Common myeloid progenitor, CD34-positive (primary cell): Measurements from ENCODE around the gene MT1H.
A peak's percentile ranks its signal among the peaks of the same experiment; 100 is the strongest.

Experiments used
- CTCF ChIA-PET: fragments of 350-600 bp; sonication (Branson Sonifier 250); formaldehyde crosslinking; loops from one replicate; lab custom pipeline; 2021; ENCODE audit warnings: antibody characterized with exemption; lab: Charles Lee
- POLR2A ChIA-PET: fragments of 350-600 bp; sonication (Branson Sonifier 250); formaldehyde crosslinking; loops from one replicate; lab custom pipeline; 2021; ENCODE audit warnings: antibody characterized with exemption; lab: Charles Lee
- DNase-seq, 3 donors: peaks; one replicate each; pipeline versions ENCODE4 v3.0.0 to v3.0.0-alpha.2; 2013
- H3K27ac ChIP-seq, 2 experiments: 1 replicate in 1 of 2; 2 replicates in 1 of 2; pipeline ENCODE4 v1.7.0; 2013; ENCODE audit warnings: inconsistent platforms in 2 of 2, low read length in 2 of 2, mild to moderate bottlenecking in 2 of 2, low read depth in 1 of 2, moderate library complexity in 1 of 2; ENCODE audit not compliant: severe bottlenecking in 2 of 2, insufficient read depth in 1 of 2, poor library complexity in 1 of 2
- H3K27me3 ChIP-seq, 5 experiments: replicated peaks in 2 of 5; 1 replicate in 3 of 5; 2 replicates in 2 of 5; pipeline versions ENCODE4 v1.6.1 to v1.7.0; 2013; ENCODE audit warnings: low read length in 4 of 5, mild to moderate bottlenecking in 2 of 5, moderate library complexity in 2 of 5, inconsistent platforms in 1 of 5; ENCODE audit not compliant: insufficient read depth in 5 of 5, control insufficient read depth in 4 of 5
- H3K36me3 ChIP-seq, 4 experiments: 1 replicate in 2 of 4; 2 replicates in 2 of 4; pipeline versions ENCODE4 v1.6.1 to v1.7.0; 2013; ENCODE audit warnings: low read length in 3 of 4, control low read depth in 1 of 4, mild to moderate bottlenecking in 1 of 4; ENCODE audit not compliant: control insufficient read depth in 4 of 4, insufficient read depth in 4 of 4
- H3K4me1 ChIP-seq, 4 experiments: 1 replicate in 3 of 4; 2 replicates in 1 of 4; pipeline versions ENCODE4 v1.6.1 to v1.7.1; 2013; ENCODE audit warnings: low read length in 3 of 4, mild to moderate bottlenecking in 3 of 4, control low read depth in 1 of 4, inconsistent platforms in 1 of 4, moderate library complexity in 1 of 4; ENCODE audit not compliant: control insufficient read depth in 4 of 4, insufficient read depth in 4 of 4; ENCODE audit errors: control extremely low read depth in 1 of 4
- H3K4me3 ChIP-seq, 7 experiments: 1 replicate in 4 of 7; 2 replicates in 3 of 7; pipeline versions ENCODE4 v1.5.1 to v1.7.0; 2013; ENCODE audit warnings: mild to moderate bottlenecking in 7 of 7, low read length in 6 of 7, moderate library complexity in 6 of 7, inconsistent platforms in 2 of 7, low read depth in 2 of 7, control low read depth in 1 of 7; ENCODE audit not compliant: insufficient read depth in 4 of 7, control insufficient read depth in 1 of 7; ENCODE audit errors: extremely low read depth in 1 of 7
- H3K9me3 ChIP-seq, 5 experiments: 1 replicate in 4 of 5; 2 replicates in 1 of 5; pipeline versions ENCODE4 v1.6.1 to v1.7.1; 2013; ENCODE audit warnings: low read length in 4 of 5, mild to moderate bottlenecking in 2 of 5, inconsistent platforms in 1 of 5, low read depth in 1 of 5, moderate library complexity in 1 of 5; ENCODE audit not compliant: control insufficient read depth in 4 of 5, insufficient read depth in 2 of 5; ENCODE audit errors: control extremely low read depth in 1 of 5
- WGBS: methylation state at CpG from one replicate; pipeline ENCODE4 v1.1.5; 2013; ENCODE audit not compliant: insufficient coverage; 5-methylcytosine and 5-hydroxymethylcytosine counted together

Gene MT1H

GRCh38 chr16:56652600-56652999, 17.0 kb upstream of the MT1H start:
- no peak for DNase-seq
- H3K9me3 ChIP-seq = no peaks in the 10 kb centered on the region
- WGBS = 67% methylated on average over 1 of the region's 1 CpG
- H3K4me1 ChIP-seq = peaks cover 0 to 4% (median 4%) of the 10 kb centered on the region in 4 experiments
- ChIA-PET POLR2A (no interaction called here), CTCF (interaction anchor here (0.9 to 1.4 kb wide), 3 partner anchors 8 to 18 kb away, joined by 3 to 4 read pairs (median 4); no protein-coding TSS in a partner anchor)
- H3K36me3 ChIP-seq = no peaks in the 10 kb centered on the region
- no peak overlapping the region for H3K4me3 ChIP-seq
- no peak overlapping the region for H3K27ac ChIP-seq
- H3K27me3 ChIP-seq = peaks cover 0 to 52% (median 37%) of the 10 kb centered on the region in 5 experiments

DNA sequence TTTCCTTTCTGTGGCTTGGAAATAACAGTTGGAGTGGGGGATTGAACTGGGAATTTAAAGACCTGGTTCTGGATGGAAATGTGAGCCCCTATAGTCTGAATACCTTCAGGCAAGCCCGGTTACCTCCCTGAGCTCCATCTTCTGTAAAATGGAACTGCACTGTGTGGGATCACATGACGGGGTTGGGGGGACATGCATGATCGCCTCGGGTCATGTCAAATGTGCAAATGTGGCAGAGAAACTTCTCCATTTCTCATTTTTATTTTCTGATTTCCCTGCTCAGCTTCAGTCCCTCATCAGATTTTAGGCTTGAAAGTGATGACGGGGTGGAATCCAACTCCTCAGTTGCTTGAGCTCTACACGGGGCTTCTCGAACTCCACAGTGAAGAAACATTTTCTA, 16.4 kb upstream of the MT1H start:
- Histone ChIP-seq H3K27me3 (peaks cover 0 to 48% (median 35%) of the 10 kb centered on the region in 5 experiments), H3K9me3 (no peaks in the 10 kb centered on the region), H3K4me3 (no peak overlapping the region), H3K4me1 (peaks cover 0 to 11% (median 9%) of the 10 kb centered on the region in 4 experiments), H3K36me3 (no peaks in the 10 kb centered on the region), H3K27ac (no peak overlapping the region)
- ChIA-PET CTCF (interaction anchor here (0.9 to 1.4 kb wide), 3 partner anchors 9 to 17 kb away, joined by 3 to 4 read pairs (median 4); no protein-coding TSS in a partner anchor), POLR2A (interaction anchor here (0.6 kb wide), 1 partner anchor 15 kb away, joined by 4 read pairs; the partner anchor contains the start of gene MT1A)
- WGBS = 83% methylated on average over 2 of the region's 7 CpGs
- no peak for DNase-seq

DNA sequence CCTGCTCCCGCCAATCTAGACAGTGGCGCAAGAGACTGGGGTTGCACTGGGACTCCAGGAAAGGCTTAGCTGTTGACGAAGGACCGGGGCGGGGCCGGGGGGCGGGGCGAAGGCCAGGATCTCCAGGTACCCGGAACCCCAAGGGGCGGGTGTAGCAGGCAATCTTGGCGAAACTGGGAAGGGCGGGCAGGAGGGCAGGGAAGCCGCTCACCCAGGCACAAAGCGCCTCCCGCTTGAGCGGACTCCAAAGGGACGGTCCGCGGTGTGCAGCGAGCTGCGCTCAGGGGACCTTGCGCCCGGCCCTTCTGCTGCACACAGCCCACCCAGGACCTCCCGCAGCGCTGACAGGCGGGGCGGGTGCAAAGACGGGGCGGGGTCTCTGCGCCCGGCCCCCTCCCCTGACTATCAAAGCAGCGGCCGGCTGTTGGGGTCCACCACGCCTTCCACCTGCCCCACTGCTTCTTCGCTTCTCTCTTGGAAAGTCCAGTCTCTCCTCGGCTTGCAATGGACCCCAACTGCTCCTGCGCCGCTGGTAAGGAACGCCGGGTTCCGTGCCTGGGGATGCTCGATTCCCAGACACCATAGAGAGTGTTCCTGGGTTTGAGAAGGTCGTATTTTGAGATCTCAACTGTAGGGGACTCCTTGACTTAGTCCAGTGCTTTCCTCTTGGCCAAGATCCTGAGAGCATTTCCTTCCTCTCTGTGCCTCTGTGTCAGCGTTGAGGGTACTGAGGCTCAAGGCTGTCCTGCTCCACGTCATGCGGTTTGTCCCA, 11.9 kb upstream of the MT1H start, which contains the start of gene MT1F:
MT1F (plus strand) TSS at position 405 of the 772 bp plus-strand sequence; CDS start at position 505, 100 bp downstream.
- H3K27me3 ChIP-seq = peaks cover 2 to 66% (median 43%) of the 10 kb centered on the region in 5 experiments
- H3K27ac ChIP-seq = no peak within 1 kb of the TSS
- WGBS = under 1% methylated on average over 37 of the region's 46 CpGs
- peak; percentile 55 to 67 (median 65) for DNase-seq
- H3K9me3 ChIP-seq = no peaks in the 10 kb centered on the region
- ChIA-PET POLR2A (no interaction called here), CTCF (interaction anchor here (0.9 to 1.6 kb wide), 2 partner anchors 12 to 45 kb away, joined by 4 read pairs; no protein-coding TSS in a partner anchor)
- H3K4me1 ChIP-seq = peaks cover 0 to 19% (median 14%) of the 10 kb centered on the region in 4 experiments
- H3K36me3 ChIP-seq = no peaks in the 10 kb centered on the region
- peak within 1 kb of the TSS; percentile 34 to 89 (median 69) for H3K4me3 ChIP-seq

DNA sequence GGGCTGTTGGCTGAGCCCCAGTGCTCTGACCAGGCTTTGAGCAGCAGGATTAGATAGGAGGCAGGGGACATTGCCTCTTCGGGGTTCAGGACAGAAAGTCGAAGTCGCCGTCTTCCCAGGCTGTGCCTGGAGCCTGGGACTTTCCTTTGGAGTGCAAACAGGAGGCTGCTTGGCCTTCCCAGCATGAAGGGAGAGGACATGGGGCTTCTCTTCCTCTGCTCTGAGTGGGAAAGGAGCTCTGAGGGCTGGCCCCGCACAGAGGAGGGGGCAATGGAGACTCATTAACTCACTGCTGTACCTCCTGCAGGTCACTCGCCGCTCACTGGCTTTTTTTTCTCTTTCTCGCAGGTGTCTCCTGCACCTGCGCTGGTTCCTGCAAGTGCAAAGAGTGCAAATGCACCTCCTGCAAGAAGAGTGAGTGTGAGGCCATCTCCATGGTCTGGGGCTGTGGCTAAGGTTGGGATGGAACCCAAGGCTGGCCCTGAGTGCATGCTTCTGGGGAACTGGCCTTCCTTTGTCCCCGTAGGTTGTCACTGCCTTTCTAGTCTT, 11.2 kb upstream of the MT1H start:
- ChIA-PET POLR2A (no interaction called here), CTCF (interaction anchor here (1.6 kb wide), 1 partner anchor 12 kb away, joined by 4 read pairs; no protein-coding TSS in a partner anchor)

DNA sequence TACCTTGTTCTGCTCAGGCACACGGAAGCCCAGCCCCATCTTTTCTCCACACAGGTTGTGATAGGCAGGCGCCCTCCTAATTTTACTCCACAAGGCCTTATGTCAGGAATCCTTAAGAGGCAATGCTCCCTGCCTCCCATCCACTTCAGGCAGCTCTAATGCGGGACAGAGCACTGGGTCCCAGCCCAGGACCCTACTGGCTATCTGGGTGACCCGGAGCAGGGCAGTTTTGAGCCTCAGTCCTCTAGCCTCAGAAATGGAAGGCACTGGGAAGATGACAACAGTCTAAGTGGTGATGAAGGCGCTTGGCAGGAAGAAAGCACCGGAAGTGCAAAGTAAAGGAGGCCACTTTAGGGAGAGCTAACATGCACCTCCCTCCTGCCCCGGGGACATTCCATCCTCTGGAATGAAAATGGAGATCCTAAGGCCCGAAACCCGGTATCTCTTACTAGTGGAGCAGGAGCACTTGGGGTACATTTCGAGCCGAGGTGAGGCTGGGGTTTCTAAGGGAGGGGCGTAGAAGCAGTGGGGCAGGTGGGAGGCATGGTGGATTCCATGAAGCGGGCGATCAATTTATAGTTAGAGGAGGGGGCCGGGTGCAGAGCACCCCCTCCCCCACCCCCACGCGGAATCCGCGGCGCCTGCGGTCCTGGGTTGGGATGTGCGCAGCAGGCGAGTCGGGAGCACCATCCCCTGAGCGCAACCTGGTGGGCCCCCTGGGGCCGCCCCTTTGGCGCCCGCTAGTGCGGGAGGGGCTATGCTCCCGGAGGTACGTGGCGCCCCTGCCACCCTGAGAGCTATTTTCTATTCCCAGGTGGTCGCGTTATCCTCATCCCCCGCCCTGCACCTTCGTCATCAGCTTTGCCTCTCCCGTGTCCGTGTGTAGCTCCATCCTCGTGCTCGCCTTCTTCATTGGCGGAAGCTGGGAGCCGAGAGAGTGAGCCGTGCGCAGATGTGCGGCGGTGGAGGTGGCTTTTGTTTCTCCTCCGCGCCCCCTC, 7.0 kb upstream of the MT1H start:
- Histone ChIP-seq H3K4me3 (peak overlapping the region in 2 of 7 experiments; percentile 25 to 38), H3K27ac (no peak overlapping the region), H3K27me3 (peaks cover 13 to 97% (median 48%) of the 10 kb centered on the region in 5 experiments), H3K36me3 (no peaks in the 10 kb centered on the region), H3K4me1 (peaks cover 0 to 23% (median 12%) of the 10 kb centered on the region in 4 experiments), H3K9me3 (no peaks in the 10 kb centered on the region)
- ChIA-PET CTCF (interaction anchor here (0.7 kb wide), 1 partner anchor 14 kb away, joined by 3 read pairs; no protein-coding TSS in a partner anchor), POLR2A (no interaction called here)
- DNase-seq = peak in 2 of 3 donors; percentile 33 to 43
- 21% methylated on average over 30 of the region's 48 CpGs for WGBS

More for the DNA sequence above, 11.2 kb upstream of the MT1H start:
- Histone ChIP-seq H3K4me1 (peaks cover 0 to 24% (median 16%) of the 10 kb centered on the region in 4 experiments), H3K9me3 (no peaks in the 10 kb centered on the region), H3K27ac (no peak overlapping the region), H3K4me3 (peak overlapping the region in 6 of 7 experiments; percentile 2 to 89 (median 70)), H3K36me3 (no peaks in the 10 kb centered on the region), H3K27me3 (peaks cover 3 to 67% (median 43%) of the 10 kb centered on the region in 5 experiments)
- WGBS = 18% methylated on average over 5 of the region's 10 CpGs
- no peak for DNase-seq

DNA sequence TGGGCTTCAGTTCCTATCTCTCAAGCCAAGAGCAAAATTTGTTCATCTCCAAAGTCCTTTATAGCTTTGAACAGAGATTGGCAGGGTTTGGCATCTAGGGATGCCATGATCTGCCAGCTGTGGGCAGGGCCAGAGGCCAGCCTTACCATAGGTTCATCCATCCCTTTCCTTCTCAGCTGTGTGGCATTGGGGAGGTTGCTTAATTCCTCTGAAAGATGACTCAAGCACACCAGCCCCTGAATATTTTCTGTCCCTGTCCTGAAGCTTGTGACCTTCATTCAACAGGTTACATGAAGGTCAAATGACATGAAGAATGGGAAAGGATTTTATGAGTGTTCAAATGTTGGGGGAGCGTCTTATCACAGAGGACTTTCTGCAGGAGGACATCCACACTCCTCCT, 5.1 kb upstream of the MT1H start:
- DNase-seq = no peak
- peaks cover 13 to 99% (median 62%) of the 10 kb centered on the region in 5 experiments for H3K27me3 ChIP-seq
- H3K36me3 ChIP-seq = no peaks in the 10 kb centered on the region
- no peaks in the 10 kb centered on the region for H3K9me3 ChIP-seq
- no CpG with 5 or more reads among the region's 1 CpG for WGBS
- POLR2A ChIA-PET = interaction anchor here (0.6 kb wide), 1 partner anchor 91 kb away, joined by 3 read pairs; no protein-coding TSS in a partner anchor
- peaks cover 0 to 21% (median 10%) of the 10 kb centered on the region in 4 experiments for H3K4me1 ChIP-seq
- CTCF ChIA-PET = no interaction called here
- no peak overlapping the region for H3K27ac ChIP-seq
- no peak overlapping the region for H3K4me3 ChIP-seq
